ENCODE data around the gene PARD6A. TPM values are rescaled to one million over a fixed set of nuclear protein-coding genes. Genes with fewer than 3 reads are reported as not detected.

The PARD6A gene
- total RNA-seq, 2 donors from 2014 or later, result 4.6 to 10.3 TPM

- Histone ChIP-seq H3K4me1 (no peaks in the 10 kb centered on the region), H3K27ac (no peak overlapping the region), H3K9me3 (no peaks in the 10 kb centered on the region), H3K9ac (ENCODE audit: low read depth in 2 of 2, low read length in 2 of 2) (no peak overlapping the region), H3K4me3 (no peak overlapping the region), H3K36me3 (no peaks in the 10 kb centered on the region), H3K27me3 (peaks cover 53% of the 10 kb centered on the region)
- intact Hi-C loops (cut with DNase I), result loop anchor here (5.0 kb wide), 1 partner anchor 75 kb away; no protein-coding TSS in a partner anchor
- DNase-seq, result no peak
- TF ChIP-seq, protein P1, sequence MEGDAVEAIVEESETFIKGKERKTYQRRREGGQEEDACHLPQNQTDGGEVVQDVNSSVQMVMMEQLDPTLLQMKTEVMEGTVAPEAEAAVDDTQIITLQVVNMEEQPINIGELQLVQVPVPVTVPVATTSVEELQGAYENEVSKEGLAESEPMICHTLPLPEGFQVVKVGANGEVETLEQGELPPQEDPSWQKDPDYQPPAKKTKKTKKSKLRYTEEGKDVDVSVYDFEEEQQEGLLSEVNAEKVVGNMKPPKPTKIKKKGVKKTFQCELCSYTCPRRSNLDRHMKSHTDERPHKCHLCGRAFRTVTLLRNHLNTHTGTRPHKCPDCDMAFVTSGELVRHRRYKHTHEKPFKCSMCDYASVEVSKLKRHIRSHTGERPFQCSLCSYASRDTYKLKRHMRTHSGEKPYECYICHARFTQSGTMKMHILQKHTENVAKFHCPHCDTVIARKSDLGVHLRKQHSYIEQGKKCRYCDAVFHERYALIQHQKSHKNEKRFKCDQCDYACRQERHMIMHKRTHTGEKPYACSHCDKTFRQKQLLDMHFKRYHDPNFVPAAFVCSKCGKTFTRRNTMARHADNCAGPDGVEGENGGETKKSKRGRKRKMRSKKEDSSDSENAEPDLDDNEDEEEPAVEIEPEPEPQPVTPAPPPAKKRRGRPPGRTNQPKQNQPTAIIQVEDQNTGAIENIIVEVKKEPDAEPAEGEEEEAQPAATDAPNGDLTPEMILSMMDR (IDR thresholded peaks at IDR 0.05), result no peak
Measured at GRCh38 chr16:67647681-67648080, 13.1 kb upstream of the PARD6A start.

GRCh38 chr16:67648088-67648763 is 12.5 kb upstream of the PARD6A start:
- Histone ChIP-seq H3K9me3 (no peaks in the 10 kb centered on the region), H3K27ac (no peak overlapping the region), H3K9ac (ENCODE audit: low read depth in 2 of 2, low read length in 2 of 2) (no peak overlapping the region), H3K4me1 (no peaks in the 10 kb centered on the region), H3K4me3 (no peak overlapping the region), H3K36me3 (no peaks in the 10 kb centered on the region), H3K27me3 (peaks cover 54% of the 10 kb centered on the region)
- no peak for DNase-seq
- intact Hi-C loops (cut with DNase I), result loop anchor here (5.0 kb wide), 1 partner anchor 76 kb away; no protein-coding TSS in a partner anchor
- TF ChIP-seq, protein P1 (IDR thresholded peaks at IDR 0.05), result no peak

DNA sequence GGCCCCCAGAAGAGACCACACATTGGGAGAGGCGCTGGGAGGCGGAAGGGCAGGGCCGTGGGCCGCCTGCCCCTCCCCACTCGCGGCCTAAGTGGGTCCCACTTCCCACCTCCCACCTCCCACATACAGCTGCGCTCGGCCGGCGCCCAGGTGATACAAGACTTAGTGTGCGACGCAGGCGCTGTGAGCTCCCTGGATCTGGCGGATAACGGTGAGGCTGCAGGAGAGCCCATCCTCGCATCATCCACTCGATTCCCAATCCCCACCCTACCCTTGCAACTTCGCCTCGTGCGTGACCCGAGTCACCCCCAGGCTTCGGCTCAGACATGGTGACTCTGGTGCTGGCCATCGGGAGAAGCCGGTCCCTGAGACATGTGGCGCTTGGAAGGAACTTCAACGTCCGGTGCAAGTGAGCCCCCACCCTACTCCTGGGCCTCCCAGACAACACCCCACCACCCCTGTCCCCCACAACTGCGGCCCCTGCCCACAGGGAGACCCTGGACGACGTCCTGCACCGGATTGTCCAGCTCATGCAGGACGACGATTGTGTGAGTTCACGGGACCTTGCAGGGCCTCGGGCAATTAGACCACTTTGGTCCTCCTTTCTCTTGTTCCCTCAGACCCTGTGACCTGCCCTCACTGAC is 11.9 kb upstream of the PARD6A start:
- no peak overlapping the region for H3K9ac ChIP-seq (ENCODE audit: low read depth in 2 of 2, low read length in 2 of 2)
- no peaks in the 10 kb centered on the region for H3K9me3 ChIP-seq
- DNase-seq, result no peak
- no peaks in the 10 kb centered on the region for H3K4me1 ChIP-seq
- TF ChIP-seq, protein P1 (IDR thresholded peaks at IDR 0.05), result no peak
- no peak overlapping the region for H3K4me3 ChIP-seq
- intact Hi-C loops (cut with DNase I), result loop anchor here (5.0 kb wide), 1 partner anchor 77 kb away; no protein-coding TSS in a partner anchor
- peaks cover 61% of the 10 kb centered on the region for H3K27me3 ChIP-seq
- H3K27ac ChIP-seq, result no peak overlapping the region
- H3K36me3 ChIP-seq, result no peaks in the 10 kb centered on the region

DNA sequence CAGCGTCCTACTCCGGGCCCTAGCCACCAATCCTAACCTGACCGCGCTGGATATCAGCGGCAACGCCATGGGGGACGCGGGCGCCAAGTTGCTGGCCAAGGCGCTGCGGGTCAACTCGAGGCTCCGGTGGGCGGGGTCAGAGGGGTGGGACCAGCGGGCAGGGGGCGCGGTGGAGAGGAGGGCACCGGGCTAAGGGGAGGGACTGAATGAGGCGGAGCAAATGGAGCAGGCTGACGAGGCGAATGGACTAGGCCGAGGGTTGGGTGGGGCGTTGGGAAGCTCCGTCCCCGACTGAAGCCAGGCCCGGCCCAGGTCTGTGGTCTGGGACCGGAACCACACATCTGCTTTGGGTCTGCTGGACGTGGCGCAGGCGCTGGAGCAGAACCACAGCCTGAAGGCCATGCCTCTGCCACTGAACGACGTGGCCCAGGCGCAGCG is 11.2 kb upstream of the PARD6A start:
- H3K9ac ChIP-seq (ENCODE audit: low read depth in 2 of 2, low read length in 2 of 2), result no peak overlapping the region
- TF ChIP-seq, protein P1 (IDR thresholded peaks at IDR 0.05), result no peak
- H3K27me3 ChIP-seq, result peaks cover 67% of the 10 kb centered on the region
- no peak overlapping the region for H3K4me3 ChIP-seq
- no peak overlapping the region for H3K27ac ChIP-seq
- no peak for DNase-seq
- H3K36me3 ChIP-seq, result no peaks in the 10 kb centered on the region
- intact Hi-C loops (cut with DNase I), result loop anchor here (5.0 kb wide), 1 partner anchor 77 kb away; no protein-coding TSS in a partner anchor
- no peaks in the 10 kb centered on the region for H3K9me3 ChIP-seq
- no peaks in the 10 kb centered on the region for H3K4me1 ChIP-seq

- Histone ChIP-seq H3K27ac (no peak overlapping the region), H3K4me3 (no peak overlapping the region), H3K4me1 (no peaks in the 10 kb centered on the region), H3K9me3 (no peaks in the 10 kb centered on the region), H3K36me3 (no peaks in the 10 kb centered on the region), H3K27me3 (peaks cover 67% of the 10 kb centered on the region), H3K9ac (ENCODE audit: low read depth in 2 of 2, low read length in 2 of 2) (no peak overlapping the region)
- TF ChIP-seq, protein P1 (IDR thresholded peaks at IDR 0.05), result no peak
- intact Hi-C loops (cut with DNase I), result loop anchor here (10.0 kb wide), 1 partner anchor 105 kb away; no protein-coding TSS in a partner anchor
- no peak for DNase-seq
Measured at GRCh38 chr16:67650023-67650422, 10.7 kb upstream of the PARD6A start.
